Hepatocyte (in vitro differentiated cells): ENCODE results near the gene LHFPL2. TPM values are rescaled to one million over a fixed set of nuclear protein-coding genes. Genes with fewer than 3 reads are reported as not detected.

Experiments
- DNase-seq: peaks from one replicate; pipeline ENCODE4 v3.0.0-alpha.2; 2016; ENCODE audit warnings: low spot score
- H2AFZ ChIP-seq: fragments of 200-600 bp; sonication (generic); 2 replicates; pipeline ENCODE4 v1.6.0; 2016; ENCODE audit warnings: antibody characterized with exemption, mild to moderate bottlenecking
- H3K27ac ChIP-seq: fragments of 200-600 bp; sonication (generic); 2 replicates; pipeline ENCODE4 v1.5.1; 2016; ENCODE audit warnings: mild to moderate bottlenecking
- H3K27me3 ChIP-seq: fragments of 200-600 bp; sonication (generic); 2 replicates; pipeline ENCODE4 v1.6.1; 2016
- H3K36me3 ChIP-seq: fragments of 200-600 bp; sonication (generic); replicated peaks from 2 replicates; pipeline ENCODE4 v1.5.1; 2016; ENCODE audit warnings: low read depth; ENCODE audit not compliant: insufficient read depth
- H3K4me1 ChIP-seq: fragments of 200-600 bp; sonication (generic); 2 replicates; pipeline ENCODE4 v1.5.1; 2016; ENCODE audit warnings: mild to moderate bottlenecking, moderate library complexity; ENCODE audit not compliant: insufficient read depth
- H3K4me2 ChIP-seq: fragments of 200-600 bp; sonication (generic); 2 replicates; pipeline ENCODE4 v1.6.0; 2016
- H3K4me3 ChIP-seq: fragments of 200-600 bp; sonication (generic); 2 replicates; pipeline ENCODE4 v1.5.1; 2016; ENCODE audit warnings: mild to moderate bottlenecking
- H3K79me2 ChIP-seq: fragments of 200-600 bp; sonication (generic); 2 replicates; pipeline ENCODE4 v1.6.0; 2017; ENCODE audit warnings: mild to moderate bottlenecking
- H3K9me2 ChIP-seq: fragments of 200-600 bp; sonication (generic); replicated peaks from 2 replicates; pipeline ENCODE4 v1.6.0; 2017; ENCODE audit warnings: mild to moderate bottlenecking; ENCODE audit not compliant: insufficient read depth
- H3K9me3 ChIP-seq: fragments of 200-600 bp; sonication (generic); 2 replicates; pipeline ENCODE4 v1.5.1; 2016; ENCODE audit warnings: low read depth, mild to moderate bottlenecking
- H4K20me1 ChIP-seq: fragments of 200-600 bp; sonication (generic); 2 replicates; pipeline ENCODE4 v1.6.0; 2016; ENCODE audit warnings: mild to moderate bottlenecking; ENCODE audit not compliant: insufficient read depth, poor library complexity, severe bottlenecking
- CTCF ChIP-seq: fragments of 200-600 bp; sonication (generic); IDR thresholded peaks from 2 replicates; pipeline ENCODE4 v1.5.1; 2016; ENCODE audit warnings: antibody characterized with exemption, mild to moderate bottlenecking; ENCODE audit not compliant: poor library complexity
- EZH2 ChIP-seq: fragments of 200-600 bp; sonication (generic); IDR thresholded peaks from 2 replicates; pipeline ENCODE4 v1.6.1; 2016; ENCODE audit warnings: antibody characterized with exemption, mild to moderate bottlenecking, borderline replicate concordance
- EZH2phosphoT487 ChIP-seq: fragments of 200-600 bp; sonication (generic); IDR thresholded peaks from one replicate; pipeline ENCODE4 v1.6.1; 2018; ENCODE audit warnings: antibody characterized with exemption, mild to moderate bottlenecking, low read depth, moderate library complexity; ENCODE audit not compliant: unreplicated experiment, severe bottlenecking
- WGBS: methylation state at CpG from one replicate; pipeline ENCODE4 v1.1.6; 2016; ENCODE audit warnings: low lambda C conversion rate; ENCODE audit errors: missing lambda C conversion rate; 5-methylcytosine and 5-hydroxymethylcytosine counted together
- polyA plus RNA-seq: library from polyadenylated mRNA; unstranded; fragments of >200 nt; fragmentation: Nextera tagmentation; extraction: Ambion mirVana; gene quantifications from 2 replicates; pipeline ENCODE4 v1.2.1, GENCODE V29; 2016
- total RNA-seq: library from RNA; depleted of rRNA; stranded (reverse); fragments of >200 nt; gene quantifications from 2 replicates; pipeline ENCODE4 v1.2.3, GENCODE V29; 2014

The LHFPL2 gene
- total and polyA plus RNA-seq, 2 experiments from 2014 or later = 15.6 to 39.9 TPM

- Histone ChIP-seq H3K4me3 (no peak overlapping the region), H3K4me2 (no peak overlapping the region), H3K79me2 (peaks cover 61% of the 10 kb centered on the region), H2AFZ (no peak overlapping the region), H3K4me1 (peaks cover 6% of the 10 kb centered on the region), H3K27me3 (no peaks in the 10 kb centered on the region), H3K27ac (no peak overlapping the region), H4K20me1 (peaks cover 3% of the 10 kb centered on the region), H3K36me3 (no peaks in the 10 kb centered on the region), H3K9me2 (no peaks in the 10 kb centered on the region), H3K9me3 (no peaks in the 10 kb centered on the region)
- TF ChIP-seq CTCF (no peak), EZH2phosphoT487 (no peak), EZH2 (no peak)
- DNase-seq = no peak
- 87% methylated on average over 2 of the region's 2 CpGs for WGBS
Measured at GRCh38 chr5:78492224-78492623, 156.3 kb downstream of the LHFPL2 start.

- no peak overlapping the region for H3K4me2 ChIP-seq
Measured at GRCh38 chr5:78490709-78491485, 157.7 kb downstream of the LHFPL2 start.

GRCh38 chr5:78487846-78488245 lies 160.7 kb downstream of the LHFPL2 start:
- Histone ChIP-seq H3K4me1 (peaks cover 6% of the 10 kb centered on the region), H3K27ac (no peak overlapping the region), H3K27me3 (no peaks in the 10 kb centered on the region), H3K9me3 (no peaks in the 10 kb centered on the region), H3K4me3 (no peak overlapping the region), H2AFZ (no peak overlapping the region), H3K36me3 (no peaks in the 10 kb centered on the region), H3K9me2 (no peaks in the 10 kb centered on the region), H3K79me2 (peaks cover 20% of the 10 kb centered on the region), H3K4me2 (no peak overlapping the region), H4K20me1 (no peaks in the 10 kb centered on the region)
- WGBS = over 99% methylated on average over 4 of the region's 4 CpGs
- no peak for TF ChIP-seq EZH2
- TF ChIP-seq EZH2phosphoT487 = no peak
- TF ChIP-seq CTCF = no peak
- no peak for DNase-seq

More at GRCh38 chr5:78490709-78491485, 157.7 kb downstream of the LHFPL2 start:
- DNase-seq = no peak
- H3K27me3 ChIP-seq = no peaks in the 10 kb centered on the region
- no peak for TF ChIP-seq EZH2
- no peak for TF ChIP-seq CTCF
- no peak for TF ChIP-seq EZH2phosphoT487
- no peak overlapping the region for H2AFZ ChIP-seq
- H3K27ac ChIP-seq = no peak overlapping the region
- no peaks in the 10 kb centered on the region for H3K9me2 ChIP-seq
- H3K36me3 ChIP-seq = no peaks in the 10 kb centered on the region
- H3K9me3 ChIP-seq = no peaks in the 10 kb centered on the region
- peaks cover 48% of the 10 kb centered on the region for H3K79me2 ChIP-seq
- no peak overlapping the region for H3K4me3 ChIP-seq
- 92% methylated on average over 4 of the region's 4 CpGs for WGBS
- no peaks in the 10 kb centered on the region for H3K4me1 ChIP-seq
- peaks cover 3% of the 10 kb centered on the region for H4K20me1 ChIP-seq
